HL-60 (cell line): ENCODE results near the gene TGM5.

Source experiments
- DNase-seq, 2 experiments: peaks; one replicate each; pipeline ENCODE4 v3.0.0-alpha.2; 2010 to 2020; ENCODE audit warnings: low read depth in 1 of 2, low spot score in 1 of 2
- H3K27ac ChIP-seq: fragments of 250-450 bp; sonication (Bioruptor Pico); replicated peaks from 2 replicates; pipeline ENCODE4 v1.5.1; 2020; ENCODE audit warnings: mild to moderate bottlenecking, moderate library complexity
- H3K27me3 ChIP-seq: fragments of 250-450 bp; sonication (Bioruptor Pico); 2 replicates; pipeline ENCODE4 v1.5.1; 2021; ENCODE audit warnings: mild to moderate bottlenecking, moderate library complexity; ENCODE audit not compliant: insufficient read depth, poor library complexity, severe bottlenecking
- H3K4me3 ChIP-seq: replicated peaks from 2 replicates; pipeline ENCODE4 v1.5.1; 2011; ENCODE audit warnings: mild to moderate bottlenecking, control low read depth, low read length; ENCODE audit not compliant: insufficient read depth
- GABPA ChIP-seq: IDR thresholded peaks from 2 replicates; pipeline ENCODE4 v1.6.1; 2012; ENCODE audit warnings: low read depth
- POLR2AphosphoS5 ChIP-seq: IDR thresholded peaks from 2 replicates; pipeline ENCODE4 v1.6.1; 2012; ENCODE audit warnings: low read depth
- SPI1 ChIP-seq: IDR thresholded peaks from 2 replicates; pipeline ENCODE4 v1.6.1; 2012; ENCODE audit warnings: low read depth, mild to moderate bottlenecking, borderline replicate concordance
- TF ChIP-seq, protein P1 (sequence below): IDR thresholded peaks from 2 replicates; pipeline ENCODE4 v1.6.1; 2012; ENCODE audit warnings: low read depth; ENCODE audit not compliant: insufficient replicate concordance
- TF ChIP-seq, protein P2 (sequence below): IDR thresholded peaks from one replicate; pipeline ENCODE4 v1.5.1; 2011; ENCODE audit warnings: low read length, control low read depth, inconsistent platforms; ENCODE audit not compliant: insufficient read depth

Gene TGM5

DNA sequence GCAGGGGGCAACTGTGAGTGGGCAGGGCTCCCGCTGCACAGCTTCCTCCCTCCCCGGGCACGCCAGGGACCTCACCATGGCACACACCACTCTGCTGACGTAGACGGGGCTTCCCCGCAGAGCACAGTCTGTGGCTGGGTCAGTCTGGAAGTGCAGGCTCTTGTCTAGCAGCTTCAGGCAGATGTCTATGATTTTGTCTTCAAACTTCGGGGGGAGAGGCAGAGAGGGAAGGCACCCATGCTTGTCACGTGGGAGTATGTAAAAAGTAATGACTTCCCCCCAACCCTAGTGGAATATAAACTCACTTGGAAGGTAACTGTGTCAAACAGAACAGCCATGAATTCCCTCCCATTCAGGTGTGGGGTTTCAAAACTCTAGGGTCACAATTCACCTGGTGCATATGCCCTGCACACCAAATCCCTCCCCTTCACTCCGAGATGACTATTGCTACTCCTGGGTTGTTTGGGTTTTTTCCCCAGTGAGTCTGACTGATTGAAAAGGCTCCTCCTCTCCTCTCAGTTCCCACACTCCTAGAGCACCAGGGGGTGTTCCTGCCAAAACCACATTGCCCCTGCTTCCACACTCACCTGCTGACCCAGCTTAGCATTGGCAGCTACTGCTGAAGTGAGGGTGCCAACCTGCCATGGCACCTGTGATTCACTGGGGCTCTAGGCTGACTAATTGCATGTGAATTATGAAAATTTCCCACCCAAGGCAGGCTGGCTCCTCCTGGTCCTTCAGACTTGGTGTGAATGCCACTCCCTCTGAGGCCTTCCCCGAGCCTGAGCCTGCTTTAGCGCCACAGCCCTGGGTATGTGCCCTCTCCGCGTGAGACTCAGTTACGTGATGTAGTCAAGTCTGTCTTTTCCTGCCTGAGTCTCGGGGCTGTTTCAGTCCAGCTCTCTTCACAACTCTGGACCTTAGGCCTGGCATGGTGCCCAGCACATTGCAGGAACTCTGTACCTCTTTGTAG is 13.0 kb downstream of the TGM5 start:
- TF ChIP-seq GABPA (no peak), POLR2AphosphoS5 (no peak), SPI1 (peak; percentile 11; the same call in 1 of the 2 replicates)
- TF ChIP-seq, protein P1, sequence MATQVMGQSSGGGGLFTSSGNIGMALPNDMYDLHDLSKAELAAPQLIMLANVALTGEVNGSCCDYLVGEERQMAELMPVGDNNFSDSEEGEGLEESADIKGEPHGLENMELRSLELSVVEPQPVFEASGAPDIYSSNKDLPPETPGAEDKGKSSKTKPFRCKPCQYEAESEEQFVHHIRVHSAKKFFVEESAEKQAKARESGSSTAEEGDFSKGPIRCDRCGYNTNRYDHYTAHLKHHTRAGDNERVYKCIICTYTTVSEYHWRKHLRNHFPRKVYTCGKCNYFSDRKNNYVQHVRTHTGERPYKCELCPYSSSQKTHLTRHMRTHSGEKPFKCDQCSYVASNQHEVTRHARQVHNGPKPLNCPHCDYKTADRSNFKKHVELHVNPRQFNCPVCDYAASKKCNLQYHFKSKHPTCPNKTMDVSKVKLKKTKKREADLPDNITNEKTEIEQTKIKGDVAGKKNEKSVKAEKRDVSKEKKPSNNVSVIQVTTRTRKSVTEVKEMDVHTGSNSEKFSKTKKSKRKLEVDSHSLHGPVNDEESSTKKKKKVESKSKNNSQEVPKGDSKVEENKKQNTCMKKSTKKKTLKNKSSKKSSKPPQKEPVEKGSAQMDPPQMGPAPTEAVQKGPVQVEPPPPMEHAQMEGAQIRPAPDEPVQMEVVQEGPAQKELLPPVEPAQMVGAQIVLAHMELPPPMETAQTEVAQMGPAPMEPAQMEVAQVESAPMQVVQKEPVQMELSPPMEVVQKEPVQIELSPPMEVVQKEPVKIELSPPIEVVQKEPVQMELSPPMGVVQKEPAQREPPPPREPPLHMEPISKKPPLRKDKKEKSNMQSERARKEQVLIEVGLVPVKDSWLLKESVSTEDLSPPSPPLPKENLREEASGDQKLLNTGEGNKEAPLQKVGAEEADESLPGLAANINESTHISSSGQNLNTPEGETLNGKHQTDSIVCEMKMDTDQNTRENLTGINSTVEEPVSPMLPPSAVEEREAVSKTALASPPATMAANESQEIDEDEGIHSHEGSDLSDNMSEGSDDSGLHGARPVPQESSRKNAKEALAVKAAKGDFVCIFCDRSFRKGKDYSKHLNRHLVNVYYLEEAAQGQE: no peak
- TF ChIP-seq, protein P2, sequence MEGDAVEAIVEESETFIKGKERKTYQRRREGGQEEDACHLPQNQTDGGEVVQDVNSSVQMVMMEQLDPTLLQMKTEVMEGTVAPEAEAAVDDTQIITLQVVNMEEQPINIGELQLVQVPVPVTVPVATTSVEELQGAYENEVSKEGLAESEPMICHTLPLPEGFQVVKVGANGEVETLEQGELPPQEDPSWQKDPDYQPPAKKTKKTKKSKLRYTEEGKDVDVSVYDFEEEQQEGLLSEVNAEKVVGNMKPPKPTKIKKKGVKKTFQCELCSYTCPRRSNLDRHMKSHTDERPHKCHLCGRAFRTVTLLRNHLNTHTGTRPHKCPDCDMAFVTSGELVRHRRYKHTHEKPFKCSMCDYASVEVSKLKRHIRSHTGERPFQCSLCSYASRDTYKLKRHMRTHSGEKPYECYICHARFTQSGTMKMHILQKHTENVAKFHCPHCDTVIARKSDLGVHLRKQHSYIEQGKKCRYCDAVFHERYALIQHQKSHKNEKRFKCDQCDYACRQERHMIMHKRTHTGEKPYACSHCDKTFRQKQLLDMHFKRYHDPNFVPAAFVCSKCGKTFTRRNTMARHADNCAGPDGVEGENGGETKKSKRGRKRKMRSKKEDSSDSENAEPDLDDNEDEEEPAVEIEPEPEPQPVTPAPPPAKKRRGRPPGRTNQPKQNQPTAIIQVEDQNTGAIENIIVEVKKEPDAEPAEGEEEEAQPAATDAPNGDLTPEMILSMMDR: no peak
- DNase-seq: peak in 1 of 2 experiments; percentile 78
- peak overlapping the region; percentile 59 for H3K27ac ChIP-seq
- no peaks in the 10 kb centered on the region for H3K27me3 ChIP-seq
- H3K4me3 ChIP-seq: no peak overlapping the region

DNA sequence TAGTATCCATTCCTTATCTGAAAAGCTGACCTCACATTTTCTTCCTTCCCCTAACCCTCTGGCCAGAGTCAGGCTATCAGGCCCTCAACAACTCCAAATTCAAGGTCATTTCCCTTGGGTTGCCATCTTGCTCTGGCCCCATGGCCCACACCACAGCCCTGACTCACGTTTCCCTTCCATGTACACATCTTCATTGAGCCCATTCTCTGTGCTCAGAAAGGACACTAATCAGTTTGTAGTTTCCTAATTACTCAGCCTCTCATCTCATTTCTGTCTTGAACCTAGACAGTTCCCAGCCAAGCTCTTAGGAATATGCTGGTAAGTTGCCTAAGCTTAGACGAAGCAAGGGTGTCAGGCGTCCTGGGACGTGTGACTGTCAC is 14.9 kb downstream of the TGM5 start:
- H3K4me3 ChIP-seq: no peak overlapping the region
- H3K27me3 ChIP-seq: no peaks in the 10 kb centered on the region
- peak overlapping the region; percentile 87 for H3K27ac ChIP-seq
- TF ChIP-seq SPI1 (no peak), GABPA (no peak), POLR2AphosphoS5 (no peak)
- TF ChIP-seq, protein P1: no peak
- TF ChIP-seq, protein P2: no peak
- no peak for DNase-seq

DNA sequence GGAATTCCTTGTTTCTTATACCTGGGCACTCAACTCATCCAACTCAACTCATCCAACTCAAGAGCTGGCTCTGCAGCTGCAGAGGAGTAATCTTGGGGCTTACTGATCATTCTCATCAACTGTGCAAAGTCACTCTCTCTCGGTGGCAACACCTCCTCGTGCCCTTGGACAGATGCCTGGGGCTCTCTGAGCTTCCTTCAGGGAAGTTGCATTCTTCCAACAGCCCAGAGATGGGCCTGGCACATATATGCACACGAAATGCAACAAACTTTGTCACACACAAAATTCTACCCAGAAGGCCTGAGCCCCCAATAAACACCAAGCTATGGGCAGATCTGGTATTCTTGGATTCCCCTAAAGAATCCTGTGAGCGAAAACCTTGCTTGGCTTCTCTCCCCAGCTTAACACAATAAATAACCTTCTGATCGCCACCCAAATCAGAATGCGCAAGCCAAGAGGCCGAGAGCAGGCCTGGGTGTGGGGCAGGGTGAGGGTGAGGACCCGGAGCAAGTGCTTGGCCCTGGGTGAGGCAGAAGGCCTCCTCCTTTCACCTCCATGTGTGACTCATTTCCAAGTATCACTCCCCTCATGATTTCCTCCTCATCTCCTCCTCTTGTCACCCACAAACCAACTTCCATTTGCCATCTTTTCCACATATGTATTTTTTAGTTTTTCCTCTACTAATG is 15.4 kb downstream of the TGM5 start:
- TF ChIP-seq SPI1: no peak
- TF ChIP-seq, protein P1: no peak
- TF ChIP-seq GABPA: no peak
- TF ChIP-seq, protein P2: no peak
- TF ChIP-seq POLR2AphosphoS5: no peak
- no peaks in the 10 kb centered on the region for H3K27me3 ChIP-seq
- peak in 1 of 2 experiments; percentile 47 for DNase-seq
- peak overlapping the region; percentile 87 for H3K27ac ChIP-seq
- no peak overlapping the region for H3K4me3 ChIP-seq
